Measurements from ENCODE around the gene MEF2D. TPM values are rescaled to one million over a fixed set of nuclear protein-coding genes. Genes with fewer than 3 reads are reported as not detected.

MEF2D gene
- 20.7 to 34.8 TPM (median 28.4 TPM) in 5 replicates for total RNA-seq (2022; extraction: Qiagen RNA extraction)

DNA sequence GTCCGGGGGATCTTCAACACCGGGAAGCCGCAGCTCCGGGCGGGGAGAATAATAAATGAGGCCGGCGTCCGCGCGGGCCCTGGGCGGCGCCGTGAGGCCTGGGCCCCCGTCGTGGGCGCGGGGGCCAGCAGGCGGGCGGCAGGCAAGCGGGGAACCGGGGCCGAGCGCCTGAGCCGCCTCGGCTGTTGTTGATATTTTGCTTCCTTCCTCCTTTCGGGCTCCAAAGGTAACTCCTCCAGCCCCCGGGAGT is at the start of gene MEF2D:
Gene MEF2D (minus strand): TSS at position 233 of the 250 bp plus-strand sequence. CDS start 17,483 bp downstream, outside the sequence.

Other genes starting within 250 kb of the MEF2D start
- gene SMG5, start 217.9 kb downstream of the MEF2D start, total RNA-seq (2022; extraction: Qiagen RNA extraction) = 36.8 to 46.7 TPM (median 46.0 TPM) in 5 replicates
- gene TMEM79, start 216.4 kb downstream of the MEF2D start, total RNA-seq (2022; extraction: Qiagen RNA extraction) = 5.9 to 8.2 TPM (median 7.5 TPM) in 5 replicates
- gene GLMP, start 205.1 kb downstream of the MEF2D start, total RNA-seq (2022; extraction: Qiagen RNA extraction) = 35.4 to 49.9 TPM (median 47.7 TPM) in 5 replicates
- gene VHLL, start 201.5 kb downstream of the MEF2D start, total RNA-seq (2022; extraction: Qiagen RNA extraction) = not detected in 5 replicates
- 382 to 400 TPM (median 397 TPM) in 5 replicates for gene CCT3, start 162.5 kb downstream of the MEF2D start, total RNA-seq (2022; extraction: Qiagen RNA extraction)
- 1.6 to 3.4 TPM (median 2.1 TPM) in 5 replicates for gene TSACC, start 162.2 kb downstream of the MEF2D start, total RNA-seq (2022; extraction: Qiagen RNA extraction)
- gene RHBG, start 131.6 kb downstream of the MEF2D start, total RNA-seq (2022; extraction: Qiagen RNA extraction) = not detected in 5 replicates
- gene IQGAP3, start 71.8 kb upstream of the MEF2D start, total RNA-seq (2022; extraction: Qiagen RNA extraction) = 12.6 to 20.8 TPM (median 17.0 TPM) in 5 replicates
- not detected in 5 replicates for gene TTC24, start 78.9 kb upstream of the MEF2D start, total RNA-seq (2022; extraction: Qiagen RNA extraction)
- gene NAXE, start 91.0 kb upstream of the MEF2D start, total RNA-seq (2022; extraction: Qiagen RNA extraction) = 150 to 167 TPM (median 166 TPM) in 5 replicates
- 57.4 to 85.5 TPM (median 62.9 TPM) in 5 replicates for gene GPATCH4, start 100.7 kb upstream of the MEF2D start, total RNA-seq (2022; extraction: Qiagen RNA extraction)
- gene HAPLN2, start 118.6 kb upstream of the MEF2D start, total RNA-seq (2022; extraction: Qiagen RNA extraction) = 0.17 to 0.18 TPM in 2 of 5 replicates, not detected in the others
- 0.12 TPM in 1 of 5 replicates, not detected in the others for gene BCAN, start 141.3 kb upstream of the MEF2D start, total RNA-seq (2022; extraction: Qiagen RNA extraction)
- gene NES, start 176.6 kb upstream of the MEF2D start, total RNA-seq (2022; extraction: Qiagen RNA extraction) = 0.98 to 1.4 TPM (median 1.2 TPM) in 5 replicates
- gene CRABP2, start 204.8 kb upstream of the MEF2D start, total RNA-seq (2022; extraction: Qiagen RNA extraction) = 6.6 to 12.8 TPM (median 9.2 TPM) in 5 replicates
- 16.9 to 25.5 TPM (median 23.9 TPM) in 5 replicates for gene METTL25B, start 227.7 kb upstream of the MEF2D start, total RNA-seq (2022; extraction: Qiagen RNA extraction)
- 39.5 to 50.4 TPM (median 42.7 TPM) in 5 replicates for gene ISG20L2, start 228.0 kb upstream of the MEF2D start, total RNA-seq (2022; extraction: Qiagen RNA extraction)
- gene MRPL24, start 240.3 kb upstream of the MEF2D start, total RNA-seq (2022; extraction: Qiagen RNA extraction) = 180 to 214 TPM (median 184 TPM) in 5 replicates